K562 (cell line): ENCODE results near the gene CSF1R. TPM values are rescaled to one million over a fixed set of nuclear protein-coding genes. Genes with fewer than 3 reads are reported as not detected.

ENCODE experiments used
- ATAC-seq: fragments of 200-7000 bp; cut with Tn5 transposase; 3 replicates; pipeline ENCODE4 v1.9.1; 2020; ENCODE audit warnings: moderate library complexity
- BruUV-seq: library from RNA; stranded (reverse); fragments of 400-500 nt; replicated peaks from 2 replicates; lab custom pipeline; 2021; lab: Mats Ljungman, UMichigan
- CTCF ChIA-PET: fragments of 300-600 bp; formaldehyde crosslinking; extraction: SDS; loops from one replicate; lab custom pipeline; 2021; ENCODE audit warnings: low intra/inter-chr PET ratio; lab: Yijun Ruan, JAX
- POLR2A ChIA-PET: fragments of 300-600, 350-650 bp; sonication (Branson Sonifier 250); formaldehyde crosslinking; extraction: SDS; loops from one replicate; lab custom pipeline; 2021; ENCODE audit warnings: antibody characterized with exemption, inconsistent platforms; lab: Yijun Ruan, JAX
- DNase-seq, 4 experiments: peaks; one replicate each; pipeline versions ENCODE4 v3.0.0 to v3.0.0-alpha.2; 2011 to 2018; ENCODE audit warnings: low spot score in 3 of 4, mixed read lengths in 3 of 4; ENCODE audit errors: extremely low read depth in 1 of 4
- FAIRE-seq: peaks from 2 replicates; lab custom pipeline; 2011; peaks lifted over from hg19 to GRCh38; lab: Jason Lieb, UNC
- H2AFZ ChIP-seq: 2 replicates; pipeline ENCODE4 v1.6.0; 2011; ENCODE audit warnings: low read depth, low read length, control low read depth, inconsistent platforms
- H3K27ac ChIP-seq: fragments of 200-600 bp; 3 replicates; pipeline ENCODE4 v1.8.0; 2011; ENCODE audit warnings: low read depth, mild to moderate bottlenecking, control low read depth, inconsistent platforms, low read length, moderate library complexity, mixed read lengths; ENCODE audit errors: extremely low read depth
- H3K27me3 ChIP-seq, 2 experiments: fragments of 300-600 bp in 1 of 2; 2 replicates in 1 of 2; 3 replicates in 1 of 2; pipeline versions ENCODE4 v1.6.0 to v1.8.0; 2011; ENCODE audit warnings: inconsistent platforms in 2 of 2, low read length in 2 of 2, mild to moderate bottlenecking in 1 of 2, mixed read lengths in 1 of 2, moderate library complexity in 1 of 2; ENCODE audit not compliant: control insufficient read depth in 2 of 2, insufficient read depth in 2 of 2
- H3K36me3 ChIP-seq: fragments of 300-600 bp; 3 replicates; pipeline ENCODE4 v1.8.0; 2011; ENCODE audit warnings: mild to moderate bottlenecking, low read length, inconsistent platforms; ENCODE audit not compliant: control insufficient read depth, insufficient read depth
- H3K4me1 ChIP-seq, 2 experiments: fragments of 200-600 bp in 1 of 2; replicated peaks in 1 of 2; 2 replicates in 1 of 2; 3 replicates in 1 of 2; pipeline versions ENCODE4 v1.5.1 to v1.8.0; 2011; ENCODE audit warnings: inconsistent platforms in 2 of 2, low read length in 2 of 2, mild to moderate bottlenecking in 1 of 2, mixed read lengths in 1 of 2, moderate library complexity in 1 of 2; ENCODE audit not compliant: control insufficient read depth in 2 of 2, insufficient read depth in 2 of 2
- H3K4me2 ChIP-seq: 2 replicates; pipeline ENCODE4 v1.6.1; 2011; ENCODE audit warnings: low read length, control low read depth, inconsistent platforms, mixed read lengths; ENCODE audit not compliant: insufficient read depth
- H3K4me3 ChIP-seq: fragments of 200-600 bp; sonication (generic), shearing (Covaris generic); 2 replicates; pipeline ENCODE4 v1.5.1; 2016; ENCODE audit warnings: control low read depth, inconsistent platforms
- H3K79me2 ChIP-seq: fragments of 200-600 bp; 3 replicates; pipeline ENCODE4 v1.8.0; 2011; ENCODE audit warnings: low read length, inconsistent platforms; ENCODE audit not compliant: control insufficient read depth, insufficient read depth
- H3K9ac ChIP-seq, 2 experiments: 2 replicates each; pipeline versions ENCODE4 v1.6.0 to v1.6.1; 2011; ENCODE audit warnings: low read depth in 2 of 2, low read length in 2 of 2, control low read depth in 1 of 2, inconsistent platforms in 1 of 2, mild to moderate bottlenecking in 1 of 2, mixed read lengths in 1 of 2; ENCODE audit not compliant: insufficient read depth in 1 of 2
- H3K9me1 ChIP-seq: one replicate; pipeline ENCODE4 v1.6.0; 2011; ENCODE audit warnings: inconsistent platforms, mild to moderate bottlenecking, low read length, moderate library complexity; ENCODE audit not compliant: control insufficient read depth, insufficient read depth
- H3K9me3 ChIP-seq: replicated peaks from 2 replicates; pipeline ENCODE4 v1.5.1; 2011; ENCODE audit warnings: low read depth, low read length, inconsistent platforms; ENCODE audit not compliant: control insufficient read depth, insufficient read depth
- H4K20me1 ChIP-seq: replicated peaks from 2 replicates; pipeline ENCODE4 v1.6.1; 2011; ENCODE audit warnings: low read length, inconsistent platforms, mixed read lengths; ENCODE audit not compliant: control insufficient read depth, insufficient read depth
- BDP1 ChIP-seq: IDR thresholded peaks from 3 replicates; pipeline ENCODE4 v1.6.1; 2011; ENCODE audit not compliant: insufficient read length, insufficient read depth
- CREM ChIP-seq: IDR thresholded peaks from 2 replicates; pipeline ENCODE4 v1.6.1; 2014; ENCODE audit warnings: antibody characterized with exemption, low read depth
- DNMT1 ChIP-seq: fragments of 450-650 bp; IDR thresholded peaks from 2 replicates; pipeline ENCODE4 v1.6.1; 2016; ENCODE audit warnings: antibody characterized with exemption, mild to moderate bottlenecking
- FOXK1 ChIP-seq: sonication (generic); formaldehyde crosslinking; IDR thresholded peaks from 2 replicates; pipeline ENCODE4 v1.8.0; 2022; ENCODE audit warnings: missing genetic modification reagents, mild to moderate bottlenecking, borderline replicate concordance
- SMAD4 ChIP-seq: fragments of 250-450 bp; sonication (Bioruptor Pico); conservative IDR thresholded peaks from 2 replicates; pipeline ENCODE4 v1.8.0; 2021; ENCODE audit warnings: inconsistent platforms, mild to moderate bottlenecking, moderate library complexity
- ZNF12 ChIP-seq: sonication (generic); formaldehyde crosslinking; IDR thresholded peaks from 2 replicates; pipeline ENCODE4 v1.4.0; 2020; ENCODE audit warnings: mild to moderate bottlenecking, missing genetic modification reagents
- WGBS: fragments of 100-300 bp; shearing (Covaris generic); methylation state at CpG from one replicate; pipeline ENCODE4 v1.1.6; 2016; ENCODE audit warnings: low coverage, mixed read lengths; ENCODE audit not compliant: insufficient coverage; ENCODE audit errors: missing lambda C conversion rate; 5-methylcytosine and 5-hydroxymethylcytosine counted together
- in situ Hi-C: fragments of 300-500 bp; cut with MboI; formaldehyde crosslinking; loops from 4 replicates; pipeline ENCODE4 v1.15.0; 2018; ENCODE audit warnings: inconsistent platforms, mixed read lengths
- intact Hi-C: fragments of 100-400 bp; cut with micrococcal nuclease; formaldehyde crosslinking; loops from 2 replicates; pipeline ENCODE4 v1.14.2; 2022
- polyA plus RNA-seq, 8 experiments: library from polyadenylated mRNA; depleted of rRNA in 4 of 8; stranded (reverse) in 5 of 8; unstranded in 3 of 8; fragments of >200 nt; fragmentation: Nextera tagmentation in 2 of 8; fragmentation: Illumina TruSeq in 1 of 8; extraction: Ambion mirVana in 2 of 8; extraction: Trizol in 1 of 8; gene quantifications; 2 replicates each; pipeline versions ENCODE4 v1.2.1 to v1.2.3, GENCODE V29; 2011 to 2014; ENCODE audit warnings: inconsistent platforms in 1 of 8, missing spikeins in 1 of 8
- total RNA-seq, 7 experiments: library from RNA; depleted of rRNA in 6 of 7; stranded (reverse); fragments of >200 nt in 6 of 7; fragmentation: Illumina TruSeq in 2 of 7; extraction: Trizol in 2 of 7; gene quantifications; 2 replicates each; pipeline versions ENCODE4 v1.2.1 to v1.2.3, GENCODE V29; 2011 to 2021; ENCODE audit warnings: low replicate concordance in 1 of 7
- TF ChIP-seq, protein P1 (sequence below): sonication (generic); formaldehyde crosslinking; IDR thresholded peaks from 2 replicates; pipeline ENCODE4 v1.8.1; 2023; ENCODE audit warnings: mild to moderate bottlenecking, missing genetic modification reagents
- TF ChIP-seq, protein P2 (sequence below): fragments of 200-800 bp; sonication (Bioruptor generic); IDR thresholded peaks from 2 replicates; pipeline ENCODE4 v1.6.1; 2016; ENCODE audit warnings: missing genetic modification characterization, missing compliant biosample characterization
- TF ChIP-seq, protein P3 (sequence below): fragments of 450-650 bp; IDR thresholded peaks from 2 replicates; pipeline ENCODE4 v1.6.1; 2014; ENCODE audit warnings: low read depth, mild to moderate bottlenecking, moderate library complexity, borderline replicate concordance

Gene CSF1R
- total and polyA plus RNA-seq, 9 of the 15 experiments (the other 6 are each of a cell fraction or from before 2014, with no cell fraction given), result 0.03 to 0.64 (median 0.20) TPM; not detected in 6

DNA sequence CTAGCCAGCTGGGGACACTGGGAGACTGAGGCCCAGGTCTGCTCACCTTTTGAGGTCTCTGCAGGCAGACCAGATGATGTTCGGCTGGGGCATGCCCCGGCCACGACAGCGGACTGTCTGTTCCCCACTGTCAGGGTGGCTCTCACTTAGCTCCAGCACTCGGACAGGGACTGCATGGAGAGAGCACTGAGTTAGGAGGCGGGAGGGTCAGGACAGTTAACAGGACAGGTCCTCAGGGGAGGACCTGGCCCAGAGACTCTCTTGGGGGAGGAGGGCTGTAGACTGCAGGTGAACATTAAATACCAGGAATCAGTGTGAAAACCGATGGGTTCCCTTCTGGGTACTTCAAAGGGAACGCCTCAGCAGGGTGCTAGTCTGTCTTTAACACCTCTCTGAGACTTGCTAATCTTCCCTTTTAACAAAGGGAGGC is 44.2 kb upstream of the CSF1R start:
- 52% methylated on average over 8 of the region's 8 CpGs for WGBS
- H3K4me3 ChIP-seq, result no peak overlapping the region
- peaks cover 3% of the 10 kb centered on the region; the same call in 1 of the 2 replicates for H4K20me1 ChIP-seq
- peaks cover 10 to 25% of the 10 kb centered on the region in 2 experiments; a peak in 4 of 5 replicates for H3K27me3 ChIP-seq
- BruUV-seq, result no TSS peak
- FAIRE-seq (no peak), DNase-seq (no peak), ATAC-seq (no peak)
- H3K9me3 ChIP-seq, result no peaks in the 10 kb centered on the region
- H3K9ac ChIP-seq, result peak overlapping the region in 1 of 2 experiments; percentile 37; a peak in 1 of 4 replicates
- H2AFZ ChIP-seq, result no peak overlapping the region
- H3K27ac ChIP-seq, result no peak overlapping the region
- H3K4me2 ChIP-seq, result no peak overlapping the region
- ChIA-PET POLR2A (no interaction called here), CTCF (interaction anchor here (0.5 to 2.7 kb wide), 5 partner anchors 28 to 220 kb away, joined by 3 to 36 read pairs (median 4); no protein-coding TSS in a partner anchor)
- in situ Hi-C loops (no loop called here), intact Hi-C loops (loop anchor here (1.0 to 2.0 kb wide), 2 partner anchors 30 to 88 kb away; no protein-coding TSS in a partner anchor)
- H3K9me1 ChIP-seq, result no peaks in the 10 kb centered on the region
- H3K79me2 ChIP-seq, result no peaks in the 10 kb centered on the region
- peaks cover 8 to 11% of the 10 kb centered on the region in 2 experiments; a peak in 4 of 5 replicates for H3K4me1 ChIP-seq
- H3K36me3 ChIP-seq, result no peaks in the 10 kb centered on the region
- TF ChIP-seq, protein P1, sequence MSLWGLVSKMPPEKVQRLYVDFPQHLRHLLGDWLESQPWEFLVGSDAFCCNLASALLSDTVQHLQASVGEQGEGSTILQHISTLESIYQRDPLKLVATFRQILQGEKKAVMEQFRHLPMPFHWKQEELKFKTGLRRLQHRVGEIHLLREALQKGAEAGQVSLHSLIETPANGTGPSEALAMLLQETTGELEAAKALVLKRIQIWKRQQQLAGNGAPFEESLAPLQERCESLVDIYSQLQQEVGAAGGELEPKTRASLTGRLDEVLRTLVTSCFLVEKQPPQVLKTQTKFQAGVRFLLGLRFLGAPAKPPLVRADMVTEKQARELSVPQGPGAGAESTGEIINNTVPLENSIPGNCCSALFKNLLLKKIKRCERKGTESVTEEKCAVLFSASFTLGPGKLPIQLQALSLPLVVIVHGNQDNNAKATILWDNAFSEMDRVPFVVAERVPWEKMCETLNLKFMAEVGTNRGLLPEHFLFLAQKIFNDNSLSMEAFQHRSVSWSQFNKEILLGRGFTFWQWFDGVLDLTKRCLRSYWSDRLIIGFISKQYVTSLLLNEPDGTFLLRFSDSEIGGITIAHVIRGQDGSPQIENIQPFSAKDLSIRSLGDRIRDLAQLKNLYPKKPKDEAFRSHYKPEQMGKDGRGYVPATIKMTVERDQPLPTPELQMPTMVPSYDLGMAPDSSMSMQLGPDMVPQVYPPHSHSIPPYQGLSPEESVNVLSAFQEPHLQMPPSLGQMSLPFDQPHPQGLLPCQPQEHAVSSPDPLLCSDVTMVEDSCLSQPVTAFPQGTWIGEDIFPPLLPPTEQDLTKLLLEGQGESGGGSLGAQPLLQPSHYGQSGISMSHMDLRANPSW (CRISPR knock-in tag), result no peak
- no peak for TF ChIP-seq FOXK1 (CRISPR knock-in tag)
- TF ChIP-seq, protein P2, sequence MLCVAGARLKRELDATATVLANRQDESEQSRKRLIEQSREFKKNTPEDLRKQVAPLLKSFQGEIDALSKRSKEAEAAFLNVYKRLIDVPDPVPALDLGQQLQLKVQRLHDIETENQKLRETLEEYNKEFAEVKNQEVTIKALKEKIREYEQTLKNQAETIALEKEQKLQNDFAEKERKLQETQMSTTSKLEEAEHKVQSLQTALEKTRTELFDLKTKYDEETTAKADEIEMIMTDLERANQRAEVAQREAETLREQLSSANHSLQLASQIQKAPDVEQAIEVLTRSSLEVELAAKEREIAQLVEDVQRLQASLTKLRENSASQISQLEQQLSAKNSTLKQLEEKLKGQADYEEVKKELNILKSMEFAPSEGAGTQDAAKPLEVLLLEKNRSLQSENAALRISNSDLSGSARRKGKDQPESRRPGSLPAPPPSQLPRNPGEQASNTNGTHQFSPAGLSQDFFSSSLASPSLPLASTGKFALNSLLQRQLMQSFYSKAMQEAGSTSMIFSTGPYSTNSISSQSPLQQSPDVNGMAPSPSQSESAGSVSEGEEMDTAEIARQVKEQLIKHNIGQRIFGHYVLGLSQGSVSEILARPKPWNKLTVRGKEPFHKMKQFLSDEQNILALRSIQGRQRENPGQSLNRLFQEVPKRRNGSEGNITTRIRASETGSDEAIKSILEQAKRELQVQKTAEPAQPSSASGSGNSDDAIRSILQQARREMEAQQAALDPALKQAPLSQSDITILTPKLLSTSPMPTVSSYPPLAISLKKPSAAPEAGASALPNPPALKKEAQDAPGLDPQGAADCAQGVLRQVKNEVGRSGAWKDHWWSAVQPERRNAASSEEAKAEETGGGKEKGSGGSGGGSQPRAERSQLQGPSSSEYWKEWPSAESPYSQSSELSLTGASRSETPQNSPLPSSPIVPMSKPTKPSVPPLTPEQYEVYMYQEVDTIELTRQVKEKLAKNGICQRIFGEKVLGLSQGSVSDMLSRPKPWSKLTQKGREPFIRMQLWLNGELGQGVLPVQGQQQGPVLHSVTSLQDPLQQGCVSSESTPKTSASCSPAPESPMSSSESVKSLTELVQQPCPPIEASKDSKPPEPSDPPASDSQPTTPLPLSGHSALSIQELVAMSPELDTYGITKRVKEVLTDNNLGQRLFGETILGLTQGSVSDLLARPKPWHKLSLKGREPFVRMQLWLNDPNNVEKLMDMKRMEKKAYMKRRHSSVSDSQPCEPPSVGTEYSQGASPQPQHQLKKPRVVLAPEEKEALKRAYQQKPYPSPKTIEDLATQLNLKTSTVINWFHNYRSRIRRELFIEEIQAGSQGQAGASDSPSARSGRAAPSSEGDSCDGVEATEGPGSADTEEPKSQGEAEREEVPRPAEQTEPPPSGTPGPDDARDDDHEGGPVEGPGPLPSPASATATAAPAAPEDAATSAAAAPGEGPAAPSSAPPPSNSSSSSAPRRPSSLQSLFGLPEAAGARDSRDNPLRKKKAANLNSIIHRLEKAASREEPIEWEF (CRISPR knock-in tag), result no peak
- TF ChIP-seq ZNF12 (CRISPR knock-in tag), result no peak
- TF ChIP-seq BDP1, result no peak
- no peak for TF ChIP-seq SMAD4 (CRISPR knock-in tag)
- no peak for TF ChIP-seq CREM
- TF ChIP-seq DNMT1, result no peak
- TF ChIP-seq, protein P3, sequence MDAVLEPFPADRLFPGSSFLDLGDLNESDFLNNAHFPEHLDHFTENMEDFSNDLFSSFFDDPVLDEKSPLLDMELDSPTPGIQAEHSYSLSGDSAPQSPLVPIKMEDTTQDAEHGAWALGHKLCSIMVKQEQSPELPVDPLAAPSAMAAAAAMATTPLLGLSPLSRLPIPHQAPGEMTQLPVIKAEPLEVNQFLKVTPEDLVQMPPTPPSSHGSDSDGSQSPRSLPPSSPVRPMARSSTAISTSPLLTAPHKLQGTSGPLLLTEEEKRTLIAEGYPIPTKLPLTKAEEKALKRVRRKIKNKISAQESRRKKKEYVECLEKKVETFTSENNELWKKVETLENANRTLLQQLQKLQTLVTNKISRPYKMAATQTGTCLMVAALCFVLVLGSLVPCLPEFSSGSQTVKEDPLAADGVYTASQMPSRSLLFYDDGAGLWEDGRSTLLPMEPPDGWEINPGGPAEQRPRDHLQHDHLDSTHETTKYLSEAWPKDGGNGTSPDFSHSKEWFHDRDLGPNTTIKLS, result no peak
